HepG2 (cell line): ENCODE data around the gene CENPP. TPM values are rescaled to one million over a fixed set of nuclear protein-coding genes. Genes with fewer than 3 reads are reported as not detected.

Experiments used
- AKAP8 ChIP-seq: sonication (generic); formaldehyde crosslinking; IDR thresholded peaks from 2 replicates; pipeline ENCODE4 v1.5.1; 2020; ENCODE audit warnings: mild to moderate bottlenecking, missing genetic modification reagents
- CAMTA2 ChIP-seq: sonication (generic); formaldehyde crosslinking; IDR thresholded peaks from 2 replicates; pipeline ENCODE4 v1.4.0; 2020; ENCODE audit warnings: mild to moderate bottlenecking, missing genetic modification reagents, borderline replicate concordance
- HCFC1 ChIP-seq: fragments of 150-350 bp; IDR thresholded peaks from 2 replicates; pipeline ENCODE4 v1.6.1; 2014; ENCODE audit warnings: low read depth, low read length
- HES4 ChIP-seq: sonication (generic); formaldehyde crosslinking; IDR thresholded peaks from 2 replicates; pipeline ENCODE4 v1.9.0; 2021; ENCODE audit warnings: mild to moderate bottlenecking, missing genetic modification reagents, borderline replicate concordance
- HMGA1 ChIP-seq: sonication (generic); formaldehyde crosslinking; conservative IDR thresholded peaks from 2 replicates; pipeline ENCODE4 v1.4.0; 2020; ENCODE audit warnings: missing genetic modification reagents
- KAT8 ChIP-seq: IDR thresholded peaks from 2 replicates; pipeline ENCODE4 v1.6.1; 2016; ENCODE audit warnings: missing genetic modification reagents, missing compliant biosample characterization
- KDM5A ChIP-seq: fragments of 200-600 bp; sonication (generic); IDR thresholded peaks from 2 replicates; pipeline ENCODE4 v1.7.0; 2018; ENCODE audit warnings: antibody characterized with exemption, mild to moderate bottlenecking, low read length, borderline replicate concordance
- POLR2G ChIP-seq: fragments of 200-400 bp; formaldehyde crosslinking; IDR thresholded peaks from 2 replicates; pipeline ENCODE4 v1.6.1; 2018; ENCODE audit warnings: mild to moderate bottlenecking, low read depth, low read length, moderate library complexity
- PRDM4 ChIP-seq: sonication (generic); formaldehyde crosslinking; IDR thresholded peaks from 2 replicates; pipeline ENCODE4 v1.9.0; 2021; ENCODE audit warnings: missing genetic modification reagents, borderline replicate concordance
- SP5 ChIP-seq: IDR thresholded peaks from 2 replicates; pipeline ENCODE4 v1.6.1; 2016; ENCODE audit warnings: low read depth, borderline replicate concordance
- ZFP36L2 ChIP-seq: sonication (generic); formaldehyde crosslinking; IDR thresholded peaks from 2 replicates; pipeline ENCODE4 v1.4.0; 2020; ENCODE audit warnings: missing genetic modification reagents
- ZNF205 ChIP-seq: IDR thresholded peaks from 2 replicates; pipeline ENCODE4 v1.6.1; 2018; ENCODE audit warnings: missing biosample characterization, missing genetic modification reagents
- ZNF343 ChIP-seq: sonication (generic); formaldehyde crosslinking; IDR thresholded peaks from 2 replicates; pipeline ENCODE4 v1.4.0; 2020; ENCODE audit warnings: mild to moderate bottlenecking, missing genetic modification reagents
- ZNF350 ChIP-seq: sonication (generic); formaldehyde crosslinking; IDR thresholded peaks from 2 replicates; pipeline ENCODE4 v1.4.0; 2020; ENCODE audit warnings: mild to moderate bottlenecking, low read depth, missing genetic modification reagents, borderline replicate concordance
- ZSCAN30 ChIP-seq: sonication (generic); formaldehyde crosslinking; IDR thresholded peaks from 2 replicates; pipeline ENCODE4 v1.5.0; 2020; ENCODE audit warnings: mild to moderate bottlenecking, missing genetic modification reagents
- polyA plus RNA-seq, 8 experiments: library from polyadenylated mRNA; depleted of rRNA in 3 of 8; stranded (reverse) in 7 of 8; unstranded in 1 of 8; fragments of >200 nt; fragmentation: Illumina TruSeq in 4 of 8; extraction: Trizol in 4 of 8; gene quantifications; 2 replicates each; pipeline versions ENCODE4 v1.2.1 to v1.2.3, GENCODE V29; 2011 to 2016; ENCODE audit warnings: low read depth in 4 of 8, missing spikeins in 1 of 8, mixed read lengths in 1 of 8; ENCODE audit not compliant: insufficient read depth in 1 of 8
- total RNA-seq, 5 experiments: library from RNA; depleted of rRNA; stranded (reverse); fragments of >200 nt; fragmentation: Illumina TruSeq; extraction: Trizol; gene quantifications; 2 replicates each; pipeline ENCODE4 v1.2.3, GENCODE V29; 2016; ENCODE audit warnings: low read depth in 1 of 5
- TF ChIP-seq, protein P1 (sequence below): sonication (generic); formaldehyde crosslinking; conservative IDR thresholded peaks from 2 replicates; pipeline ENCODE4 v1.4.0; 2020; ENCODE audit warnings: mild to moderate bottlenecking, missing genetic modification reagents, moderate library complexity
- TF ChIP-seq, protein P2 (sequence below): sonication (generic); formaldehyde crosslinking; conservative IDR thresholded peaks from 2 replicates; pipeline ENCODE4 v1.4.0; 2020; ENCODE audit warnings: missing genetic modification reagents
- TF ChIP-seq, protein P3 (sequence below), 2 experiments: sonication (generic) in 1 of 2; formaldehyde crosslinking in 1 of 2; IDR thresholded peaks; 2 replicates each; pipeline versions ENCODE4 v1.4.0 to v1.6.1; 2016 to 2020; ENCODE audit warnings: borderline replicate concordance in 1 of 2, low read depth in 1 of 2, mild to moderate bottlenecking in 1 of 2, missing genetic modification reagents in 1 of 2

CENPP gene
- total and polyA plus RNA-seq, 2 of the 13 experiments (the other 11 are each of a cell fraction or from before 2014, with no cell fraction given), result 2.0 to 11.4 TPM

GRCh38 chr9:92616655-92617111, 290.9 kb downstream of the CENPP start (continued):
- TF ChIP-seq, protein P1, sequence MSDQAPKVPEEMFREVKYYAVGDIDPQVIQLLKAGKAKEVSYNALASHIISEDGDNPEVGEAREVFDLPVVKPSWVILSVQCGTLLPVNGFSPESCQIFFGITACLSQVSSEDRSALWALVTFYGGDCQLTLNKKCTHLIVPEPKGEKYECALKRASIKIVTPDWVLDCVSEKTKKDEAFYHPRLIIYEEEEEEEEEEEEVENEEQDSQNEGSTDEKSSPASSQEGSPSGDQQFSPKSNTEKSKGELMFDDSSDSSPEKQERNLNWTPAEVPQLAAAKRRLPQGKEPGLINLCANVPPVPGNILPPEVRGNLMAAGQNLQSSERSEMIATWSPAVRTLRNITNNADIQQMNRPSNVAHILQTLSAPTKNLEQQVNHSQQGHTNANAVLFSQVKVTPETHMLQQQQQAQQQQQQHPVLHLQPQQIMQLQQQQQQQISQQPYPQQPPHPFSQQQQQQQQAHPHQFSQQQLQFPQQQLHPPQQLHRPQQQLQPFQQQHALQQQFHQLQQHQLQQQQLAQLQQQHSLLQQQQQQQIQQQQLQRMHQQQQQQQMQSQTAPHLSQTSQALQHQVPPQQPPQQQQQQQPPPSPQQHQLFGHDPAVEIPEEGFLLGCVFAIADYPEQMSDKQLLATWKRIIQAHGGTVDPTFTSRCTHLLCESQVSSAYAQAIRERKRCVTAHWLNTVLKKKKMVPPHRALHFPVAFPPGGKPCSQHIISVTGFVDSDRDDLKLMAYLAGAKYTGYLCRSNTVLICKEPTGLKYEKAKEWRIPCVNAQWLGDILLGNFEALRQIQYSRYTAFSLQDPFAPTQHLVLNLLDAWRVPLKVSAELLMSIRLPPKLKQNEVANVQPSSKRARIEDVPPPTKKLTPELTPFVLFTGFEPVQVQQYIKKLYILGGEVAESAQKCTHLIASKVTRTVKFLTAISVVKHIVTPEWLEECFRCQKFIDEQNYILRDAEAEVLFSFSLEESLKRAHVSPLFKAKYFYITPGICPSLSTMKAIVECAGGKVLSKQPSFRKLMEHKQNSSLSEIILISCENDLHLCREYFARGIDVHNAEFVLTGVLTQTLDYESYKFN (CRISPR knock-in tag), result peak; percentile 94
- no peak for TF ChIP-seq KAT8 (CRISPR knock-in tag)
- peak; percentile 51; the same call in 1 of the 2 replicates for TF ChIP-seq ZNF350 (CRISPR knock-in tag)
- TF ChIP-seq PRDM4 (CRISPR knock-in tag), result no peak
- TF ChIP-seq AKAP8 (CRISPR knock-in tag), result no peak
- TF ChIP-seq ZNF343 (CRISPR knock-in tag), result 0 out of 2 replicates have a peak, but pooled peaks have one; percentile 17
- TF ChIP-seq, protein P2, sequence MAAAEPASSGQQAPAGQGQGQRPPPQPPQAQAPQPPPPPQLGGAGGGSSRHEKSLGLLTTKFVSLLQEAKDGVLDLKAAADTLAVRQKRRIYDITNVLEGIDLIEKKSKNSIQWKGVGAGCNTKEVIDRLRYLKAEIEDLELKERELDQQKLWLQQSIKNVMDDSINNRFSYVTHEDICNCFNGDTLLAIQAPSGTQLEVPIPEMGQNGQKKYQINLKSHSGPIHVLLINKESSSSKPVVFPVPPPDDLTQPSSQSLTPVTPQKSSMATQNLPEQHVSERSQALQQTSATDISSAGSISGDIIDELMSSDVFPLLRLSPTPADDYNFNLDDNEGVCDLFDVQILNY (CRISPR knock-in tag), result no peak
- TF ChIP-seq HMGA1 (CRISPR knock-in tag), result no peak
- TF ChIP-seq ZNF205, result peak; percentile 66; the same call in 1 of the 2 replicates
- TF ChIP-seq HES4 (CRISPR knock-in tag), result no peak
- TF ChIP-seq, protein P3, sequence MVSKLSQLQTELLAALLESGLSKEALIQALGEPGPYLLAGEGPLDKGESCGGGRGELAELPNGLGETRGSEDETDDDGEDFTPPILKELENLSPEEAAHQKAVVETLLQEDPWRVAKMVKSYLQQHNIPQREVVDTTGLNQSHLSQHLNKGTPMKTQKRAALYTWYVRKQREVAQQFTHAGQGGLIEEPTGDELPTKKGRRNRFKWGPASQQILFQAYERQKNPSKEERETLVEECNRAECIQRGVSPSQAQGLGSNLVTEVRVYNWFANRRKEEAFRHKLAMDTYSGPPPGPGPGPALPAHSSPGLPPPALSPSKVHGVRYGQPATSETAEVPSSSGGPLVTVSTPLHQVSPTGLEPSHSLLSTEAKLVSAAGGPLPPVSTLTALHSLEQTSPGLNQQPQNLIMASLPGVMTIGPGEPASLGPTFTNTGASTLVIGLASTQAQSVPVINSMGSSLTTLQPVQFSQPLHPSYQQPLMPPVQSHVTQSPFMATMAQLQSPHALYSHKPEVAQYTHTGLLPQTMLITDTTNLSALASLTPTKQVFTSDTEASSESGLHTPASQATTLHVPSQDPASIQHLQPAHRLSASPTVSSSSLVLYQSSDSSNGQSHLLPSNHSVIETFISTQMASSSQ (IDR thresholded peaks at IDR 0.05; ENCODE audit: low read depth), result peak; percentile 81
- TF ChIP-seq, protein P3 (CRISPR knock-in tag; IDR thresholded peaks at IDR 0.05; ENCODE audit: borderline replicate concordance), result peak; percentile 84; the same call in 1 of the 2 replicates
- no peak for TF ChIP-seq HCFC1
- TF ChIP-seq KDM5A, result no peak
- TF ChIP-seq CAMTA2 (CRISPR knock-in tag), result no peak
- TF ChIP-seq SP5 (CRISPR knock-in tag), result peak; percentile 53; the same call in 1 of the 2 replicates
- no peak for TF ChIP-seq ZFP36L2
- no peak for TF ChIP-seq POLR2G
- TF ChIP-seq ZSCAN30, result no peak
